DOHH2 (cell line): Measurements from ENCODE around the gene ISG15.
A peak's percentile ranks its signal among the peaks of the same experiment; 100 is the strongest.

Experiments used
- CTCF ChIP-seq: fragments of 200-600 bp; sonication (generic); IDR thresholded peaks from one replicate; pipeline ENCODE4 v1.5.1; 2014; ENCODE audit warnings: antibody characterized with exemption, mild to moderate bottlenecking, low read depth, low read length; ENCODE audit not compliant: poor library complexity, severe bottlenecking
- EZH2phosphoT487 ChIP-seq: fragments of 200-600 bp; sonication (generic); IDR thresholded peaks from 2 replicates; pipeline ENCODE4 v1.6.1; 2017; ENCODE audit warnings: borderline replicate concordance, mild to moderate bottlenecking, antibody characterized with exemption, low read length, moderate library complexity, mixed read lengths

- TF ChIP-seq CTCF (no peak), EZH2phosphoT487 (peak; percentile 74; the same call in 1 of the 2 replicates)
Observed at GRCh38 chr1:1033731-1034438, 20.6 kb downstream of the ISG15 start.
